GM23248 (cell line): Measurements from ENCODE around the gene MTUS2. TPM values are rescaled to one million over a fixed set of nuclear protein-coding genes. Genes with fewer than 3 reads are reported as not detected.

Source experiments
- DNase-seq: peaks from one replicate; pipeline ENCODE4 v3.0.0-alpha.2; 2015
- H2AFZ ChIP-seq: fragments of 200-600 bp; sonication (generic); 2 replicates; pipeline ENCODE4 v1.6.1; 2016; ENCODE audit warnings: antibody characterized with exemption
- H3F3A ChIP-seq: fragments of 200-600 bp; sonication (generic); 2 replicates; pipeline ENCODE4 v1.6.1; 2016; ENCODE audit warnings: mild to moderate bottlenecking, antibody characterized with exemption, mixed run types; ENCODE audit not compliant: insufficient read depth
- H3K27ac ChIP-seq: fragments of 200-600 bp; sonication (generic); 2 replicates; pipeline ENCODE4 v1.5.1; 2016; ENCODE audit warnings: mild to moderate bottlenecking
- H3K27me3 ChIP-seq: fragments of 200-600 bp; sonication (generic); replicated peaks from 2 replicates; pipeline ENCODE4 v1.6.1; 2016; ENCODE audit warnings: mild to moderate bottlenecking; ENCODE audit not compliant: insufficient read depth
- H3K36me3 ChIP-seq: fragments of 200-600 bp; sonication (generic); 2 replicates; pipeline ENCODE4 v1.6.1; 2016; ENCODE audit warnings: low read depth, mild to moderate bottlenecking
- H3K4me1 ChIP-seq: fragments of 200-600 bp; sonication (generic); 2 replicates; pipeline ENCODE4 v1.6.1; 2016; ENCODE audit warnings: mild to moderate bottlenecking; ENCODE audit not compliant: insufficient read depth
- H3K4me2 ChIP-seq: fragments of 200-600 bp; sonication (generic); one replicate; pipeline ENCODE4 v1.6.1; 2016; ENCODE audit warnings: mild to moderate bottlenecking; ENCODE audit not compliant: unreplicated experiment
- H3K4me3 ChIP-seq: fragments of 200-600 bp; sonication (generic); 2 replicates; pipeline ENCODE4 v1.5.1; 2016; ENCODE audit warnings: mild to moderate bottlenecking
- H3K79me2 ChIP-seq: fragments of 200-600 bp; sonication (generic); 2 replicates; pipeline ENCODE4 v1.6.1; 2016; ENCODE audit warnings: mild to moderate bottlenecking; ENCODE audit not compliant: insufficient read depth
- H3K9ac ChIP-seq: fragments of 200-600 bp; sonication (generic); 2 replicates; pipeline ENCODE4 v1.6.1; 2016; ENCODE audit warnings: mild to moderate bottlenecking
- H3K9me2 ChIP-seq: fragments of 200-600 bp; sonication (generic); 2 replicates; pipeline ENCODE4 v1.6.1; 2016; ENCODE audit warnings: mixed run types, mild to moderate bottlenecking, moderate library complexity; ENCODE audit not compliant: insufficient read depth
- H3K9me3 ChIP-seq: fragments of 200-600 bp; sonication (generic); one replicate; pipeline ENCODE4 v1.6.1; 2017; ENCODE audit warnings: low read depth
- H4K20me1 ChIP-seq: fragments of 200-600 bp; sonication (generic); 2 replicates; pipeline ENCODE4 v1.6.0; 2016; ENCODE audit not compliant: insufficient read depth
- EZH2 ChIP-seq: fragments of 200-600 bp; sonication (generic); IDR thresholded peaks from 2 replicates; pipeline ENCODE4 v1.6.1; 2018; ENCODE audit warnings: antibody characterized with exemption, mild to moderate bottlenecking; ENCODE audit not compliant: insufficient read depth, poor library complexity, severe bottlenecking
- EZH2phosphoT487 ChIP-seq: fragments of 200-600 bp; sonication (generic); IDR thresholded peaks from 2 replicates; pipeline ENCODE4 v1.6.1; 2018; ENCODE audit warnings: antibody characterized with exemption, moderate library complexity, mild to moderate bottlenecking, low read depth; ENCODE audit not compliant: insufficient read depth
- WGBS, 2 experiments: methylation state at CpG; one replicate each; pipeline ENCODE4 v1.1.6; 2015 to 2017; ENCODE audit warnings: low lambda C conversion rate in 2 of 2, low coverage in 1 of 2; ENCODE audit errors: missing lambda C conversion rate in 2 of 2; 5-methylcytosine and 5-hydroxymethylcytosine counted together
- in situ Hi-C: fragments of 300-500 bp; cut with MboI; formaldehyde crosslinking; loops from 2 replicates; pipeline ENCODE4 v1.15.0; 2020
- polyA plus RNA-seq: library from polyadenylated mRNA; unstranded; fragments of >200 nt; fragmentation: Nextera tagmentation; extraction: Ambion mirVana; gene quantifications from 2 replicates; pipeline ENCODE4 v1.2.1, GENCODE V29; 2016
- total RNA-seq: library from RNA; depleted of rRNA; stranded (reverse); fragments of >200 nt; shearing (Covaris generic); gene quantifications from 2 replicates; pipeline ENCODE4 v1.2.3, GENCODE V29; 2014

MTUS2 gene
- total and polyA plus RNA-seq, 2 experiments from 2014 or later, result 0.43 to 0.74 TPM

DNA sequence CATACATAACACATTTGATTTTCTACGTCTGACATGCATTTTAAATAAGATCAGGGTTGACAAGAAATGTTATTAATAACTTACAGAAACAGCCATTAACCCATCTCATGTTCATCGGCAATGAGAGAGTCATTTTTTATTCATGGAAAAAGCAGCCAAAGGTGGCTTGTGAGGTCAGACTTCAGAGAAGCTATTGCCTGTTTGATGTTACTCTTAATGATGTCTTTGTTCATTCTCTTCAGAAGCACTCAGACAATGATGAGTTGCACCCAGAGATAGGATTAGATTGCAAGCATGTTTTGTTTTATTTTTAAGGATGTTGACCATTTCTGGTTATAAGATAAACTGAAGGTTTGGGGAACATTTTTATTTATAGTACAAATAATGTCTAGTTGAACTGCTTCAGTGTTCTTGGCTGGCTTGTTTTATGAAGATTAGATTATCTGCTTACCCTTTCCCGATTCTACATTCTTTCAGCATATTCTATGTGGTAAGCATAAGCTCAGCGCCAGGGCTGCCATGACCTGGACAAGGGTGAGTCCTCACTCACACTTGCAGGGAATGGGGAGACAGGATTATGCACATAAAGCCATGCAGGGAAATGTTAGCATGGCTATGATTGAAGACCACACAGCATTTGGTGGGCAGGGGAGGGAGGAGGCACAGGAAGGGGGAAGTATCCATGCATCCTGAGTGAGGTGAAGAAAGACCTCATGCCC lies 288.1 kb downstream of the MTUS2 start:
- no peaks in the 10 kb centered on the region for H3K27me3 ChIP-seq
- H3K9me2 ChIP-seq, result no peaks in the 10 kb centered on the region
- no peak overlapping the region for H3K9ac ChIP-seq
- no peaks in the 10 kb centered on the region for H3K79me2 ChIP-seq
- no peak overlapping the region for H3K4me3 ChIP-seq
- no peaks in the 10 kb centered on the region for H3F3A ChIP-seq
- no peaks in the 10 kb centered on the region for H3K9me3 ChIP-seq
- no peaks in the 10 kb centered on the region for H4K20me1 ChIP-seq
- no peak overlapping the region for H3K27ac ChIP-seq
- no peak for DNase-seq
- H3K4me1 ChIP-seq, result no peaks in the 10 kb centered on the region
- TF ChIP-seq EZH2phosphoT487, result no peak
- no peak for TF ChIP-seq EZH2
- in situ Hi-C loops, result no loop called here
- no peak overlapping the region for H3K4me2 ChIP-seq
- 7 to 15% methylated on average over 4 of the region's 4 CpGs for WGBS, 2 experiments
- H2AFZ ChIP-seq, result no peak overlapping the region
- H3K36me3 ChIP-seq, result no peaks in the 10 kb centered on the region

DNA sequence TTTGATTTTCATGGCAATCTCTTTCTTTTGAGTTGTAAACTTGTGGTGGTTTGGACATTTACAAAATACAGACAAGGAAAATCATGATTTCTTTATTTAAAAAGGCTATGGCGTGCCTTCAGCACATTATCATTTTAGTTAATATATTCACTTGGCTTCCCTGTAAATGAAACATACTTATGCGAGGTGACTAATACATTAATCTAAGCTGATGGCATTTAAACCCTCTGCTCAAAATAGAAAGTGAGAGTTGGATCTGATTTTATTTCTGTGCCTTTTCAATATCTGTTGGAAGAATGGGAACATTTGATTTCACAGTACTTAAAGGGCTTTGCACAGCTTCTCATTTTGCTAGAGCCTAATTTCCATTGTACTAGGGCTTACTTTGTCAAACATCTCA lies 289.8 kb downstream of the MTUS2 start:
- H3K9me2 ChIP-seq, result no peaks in the 10 kb centered on the region
- H3K9me3 ChIP-seq, result no peaks in the 10 kb centered on the region
- no peak overlapping the region for H2AFZ ChIP-seq
- WGBS, 2 experiments, result 19 to 29% methylated on average over 2 of the region's 2 CpGs
- no peak overlapping the region for H3K9ac ChIP-seq
- H3K4me1 ChIP-seq, result no peaks in the 10 kb centered on the region
- no peak overlapping the region for H3K4me2 ChIP-seq
- H3K27ac ChIP-seq, result no peak overlapping the region
- no peaks in the 10 kb centered on the region for H3K27me3 ChIP-seq
- TF ChIP-seq EZH2phosphoT487 (no peak), EZH2 (no peak)
- DNase-seq, result no peak
- no peaks in the 10 kb centered on the region for H4K20me1 ChIP-seq
- no peak overlapping the region for H3K4me3 ChIP-seq
- no peaks in the 10 kb centered on the region for H3K36me3 ChIP-seq
- in situ Hi-C loops, result no loop called here
- no peaks in the 10 kb centered on the region for H3F3A ChIP-seq
- no peaks in the 10 kb centered on the region for H3K79me2 ChIP-seq

GRCh38 chr13:29111446-29111845 lies 291.3 kb downstream of the MTUS2 start:
- WGBS, 2 experiments, result 14 to 36% methylated on average over 2 of the region's 2 CpGs
- peak; percentile 4 for DNase-seq
- TF ChIP-seq EZH2phosphoT487 (no peak), EZH2 (no peak)
- Histone ChIP-seq H3K9me3 (no peaks in the 10 kb centered on the region), H3K79me2 (no peaks in the 10 kb centered on the region), H3K9ac (no peak overlapping the region), H3K27ac (no peak overlapping the region), H3K4me3 (no peak overlapping the region), H4K20me1 (no peaks in the 10 kb centered on the region), H2AFZ (no peak overlapping the region), H3K9me2 (no peaks in the 10 kb centered on the region), H3K36me3 (no peaks in the 10 kb centered on the region), H3F3A (no peaks in the 10 kb centered on the region), H3K4me1 (no peaks in the 10 kb centered on the region), H3K4me2 (no peak overlapping the region), H3K27me3 (no peaks in the 10 kb centered on the region)
- in situ Hi-C loops, result no loop called here

- DNase-seq, result no peak
- no peaks in the 10 kb centered on the region for H3K27me3 ChIP-seq
- H3K79me2 ChIP-seq, result no peaks in the 10 kb centered on the region
- H3K9ac ChIP-seq, result no peak overlapping the region
- H3K9me3 ChIP-seq, result no peaks in the 10 kb centered on the region
- 18 to 34% methylated on average over 1 of the region's 1 CpG for WGBS, 2 experiments
- no peak for TF ChIP-seq EZH2
- no peak for TF ChIP-seq EZH2phosphoT487
- no peak overlapping the region for H3K4me2 ChIP-seq
- in situ Hi-C loops, result no loop called here
- H2AFZ ChIP-seq, result no peak overlapping the region
- H4K20me1 ChIP-seq, result no peaks in the 10 kb centered on the region
- H3K4me1 ChIP-seq, result no peaks in the 10 kb centered on the region
- no peak overlapping the region for H3K4me3 ChIP-seq
- no peaks in the 10 kb centered on the region for H3K9me2 ChIP-seq
- no peaks in the 10 kb centered on the region for H3F3A ChIP-seq
- no peak overlapping the region for H3K27ac ChIP-seq
- no peaks in the 10 kb centered on the region for H3K36me3 ChIP-seq
These were observed 295.7 kb downstream of the MTUS2 start for GRCh38 chr13:29115842-29116241.
